ENCODE results near the gene TARS3.

GRCh38 chr15:101718896-101719295, 5.4 kb downstream of the TARS3 start:
- no peak for TF ChIP-seq GATA2 (IDR thresholded peaks at IDR 0.05; ENCODE audit: low read depth, low read length)
- TF ChIP-seq GATA3 (IDR thresholded peaks at IDR 0.05; ENCODE audit: low read depth, low read length), result no peak

All from SH-SY5Y (cell line).